IPS-18a (cell line): ENCODE data around the gene LGALS3BP.
A peak's percentile ranks its signal among the peaks of the same experiment; 100 is the strongest.

Source experiments
- H3K27ac ChIP-seq: one replicate; pipeline ENCODE4 v1.5.1; 2013; ENCODE audit warnings: low read length
- H3K27me3 ChIP-seq: one replicate; pipeline ENCODE4 v1.6.1; 2013; ENCODE audit warnings: mild to moderate bottlenecking, low read length; ENCODE audit not compliant: control insufficient read depth, insufficient read depth
- H3K36me3 ChIP-seq: one replicate; pipeline ENCODE4 v1.6.1; 2013; ENCODE audit warnings: low read depth, low read length; ENCODE audit not compliant: control insufficient read depth
- H3K4me1 ChIP-seq: one replicate; pipeline ENCODE4 v1.6.1; 2013; ENCODE audit warnings: low read depth, low read length; ENCODE audit not compliant: control insufficient read depth
- H3K4me3 ChIP-seq: one replicate; pipeline ENCODE4 v1.5.1; 2013; ENCODE audit warnings: low read length
- H3K9ac ChIP-seq: one replicate; pipeline ENCODE4 v1.6.1; 2013; ENCODE audit warnings: mild to moderate bottlenecking, low read length, moderate library complexity
- H3K9me3 ChIP-seq: one replicate; pipeline ENCODE4 v1.6.1; 2013; ENCODE audit warnings: low read depth, low read length; ENCODE audit not compliant: control insufficient read depth

Gene LGALS3BP

DNA sequence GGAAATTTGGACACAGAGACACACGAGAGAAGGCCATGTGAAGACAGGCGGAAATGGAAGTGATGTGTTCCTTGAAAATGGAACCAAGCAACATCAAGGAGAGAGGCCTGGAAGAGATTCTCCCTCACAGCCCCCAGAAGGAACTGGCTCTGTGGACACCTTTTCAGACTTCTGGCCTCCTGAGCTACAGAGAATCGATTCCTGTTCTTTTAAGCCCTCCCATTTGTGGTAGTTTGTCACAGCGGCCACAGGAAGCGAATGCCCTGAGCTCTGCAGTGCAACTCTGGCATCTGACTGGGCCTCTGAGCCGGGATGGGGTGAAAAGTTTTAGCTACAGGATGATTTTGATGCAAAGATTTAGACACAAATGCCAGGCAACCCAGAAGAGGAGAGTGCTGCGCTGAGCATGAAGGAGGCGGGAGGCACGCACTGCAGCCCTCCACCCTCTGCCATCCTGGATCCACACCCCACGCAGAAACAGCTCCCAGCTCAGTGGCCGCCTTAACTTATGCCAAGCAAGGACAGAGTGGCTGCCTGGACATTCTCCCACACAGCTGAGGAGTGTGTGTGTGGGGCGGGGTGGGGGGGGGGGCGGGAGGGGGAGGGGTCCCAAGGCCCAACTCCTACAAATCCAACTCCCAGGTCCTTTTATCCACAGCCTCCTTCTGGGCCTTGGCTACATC lies 56.8 kb downstream of the LGALS3BP start:
- Histone ChIP-seq H3K9me3 (no peaks in the 10 kb centered on the region), H3K4me1 (peaks cover 4% of the 10 kb centered on the region), H3K36me3 (no peaks in the 10 kb centered on the region), H3K4me3 (peak overlapping the region; percentile 70), H3K27me3 (no peaks in the 10 kb centered on the region), H3K27ac (no peak overlapping the region), H3K9ac (no peak overlapping the region)

DNA sequence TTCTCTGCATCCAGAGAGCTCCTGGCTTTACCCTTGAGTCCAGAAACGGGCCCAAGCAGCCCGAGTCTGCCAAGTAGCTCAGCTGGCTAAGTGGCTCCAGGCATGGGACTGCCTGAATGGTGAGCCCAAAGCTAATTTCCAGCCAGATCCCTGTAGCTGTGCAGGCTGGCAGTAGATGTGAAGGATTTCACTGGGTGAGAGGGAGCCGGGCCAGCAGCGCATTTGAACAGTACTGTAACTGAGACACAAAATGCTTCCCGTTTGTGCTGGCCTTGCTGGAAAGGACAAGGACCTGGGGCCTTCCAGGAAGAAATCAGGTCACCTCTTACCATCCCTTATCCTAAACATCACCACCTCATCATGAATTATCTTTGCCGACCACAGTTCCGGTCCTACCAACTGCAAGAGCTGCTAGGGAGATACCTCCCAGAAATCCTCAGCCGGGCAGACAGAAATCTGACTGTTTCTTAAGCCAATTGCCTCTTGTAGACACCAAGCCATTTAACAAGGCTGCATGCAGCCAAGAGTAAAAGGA lies 58.2 kb downstream of the LGALS3BP start:
- Histone ChIP-seq H3K27ac (no peak overlapping the region), H3K27me3 (no peaks in the 10 kb centered on the region), H3K9me3 (no peaks in the 10 kb centered on the region), H3K36me3 (no peaks in the 10 kb centered on the region), H3K4me1 (peaks cover 4% of the 10 kb centered on the region), H3K4me3 (no peak overlapping the region), H3K9ac (no peak overlapping the region)
